HG03097 (cell line): ENCODE results near the gene PLA2G10.
A peak's percentile ranks its signal among the peaks of the same experiment; 100 is the strongest.
"Not testable (repeated sequence)": the region's sequence is repeated elsewhere in the genome, so short reads cannot be mapped to it uniquely, and the experiment has no call there.

Experiments
- ATAC-seq: cut with Tn5 transposase; IDR thresholded peaks from one replicate; pipeline ENCODE4 v1.9.1; 2021; ENCODE audit not compliant: unreplicated experiment, low FRiP score

PLA2G10 gene

DNA sequence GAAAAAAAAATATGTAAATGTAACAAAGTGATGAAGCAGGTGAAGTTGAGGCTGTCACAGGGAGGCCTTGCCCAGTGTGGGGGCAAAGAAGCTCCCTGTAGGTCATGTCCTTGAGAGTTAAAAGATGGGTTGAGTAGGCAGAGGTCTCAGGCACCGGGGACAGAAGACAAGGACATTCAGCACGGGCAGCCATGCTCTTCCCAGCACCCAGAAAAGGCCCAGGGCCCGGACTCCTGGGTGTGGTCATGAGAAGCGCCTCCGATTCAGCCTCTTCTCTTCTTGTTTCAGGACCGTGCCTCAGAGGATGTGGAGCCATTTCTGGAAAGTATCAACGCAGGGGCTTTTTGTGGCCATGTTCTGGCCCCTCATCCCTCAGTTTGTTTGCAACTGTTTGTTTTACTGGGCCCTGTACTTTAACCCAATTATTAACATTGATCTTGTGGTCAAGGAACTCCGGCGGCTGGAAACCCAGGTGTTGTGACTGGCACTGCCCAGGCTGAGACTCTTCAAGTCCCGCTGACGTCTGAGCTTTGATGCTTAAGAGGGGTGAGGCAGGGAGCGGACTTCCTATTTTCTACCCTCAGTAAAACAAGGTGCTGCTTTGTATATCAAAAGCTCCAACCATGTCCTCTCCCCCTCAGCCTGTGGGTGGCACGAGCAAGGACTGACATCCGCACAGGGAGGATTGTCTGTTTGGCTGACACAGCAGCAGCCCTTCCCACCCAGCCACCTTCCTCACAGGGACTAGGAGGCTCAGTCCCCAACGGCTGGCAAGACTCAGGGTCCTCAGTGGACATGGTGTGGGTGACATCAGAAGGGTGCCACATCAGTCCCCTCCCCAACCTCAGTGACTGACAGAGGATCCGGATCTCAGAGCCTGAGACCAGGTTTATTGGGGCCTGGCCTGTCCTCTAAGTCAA, 26.5 kb downstream of the PLA2G10 start:
- ATAC-seq = no peak

DNA sequence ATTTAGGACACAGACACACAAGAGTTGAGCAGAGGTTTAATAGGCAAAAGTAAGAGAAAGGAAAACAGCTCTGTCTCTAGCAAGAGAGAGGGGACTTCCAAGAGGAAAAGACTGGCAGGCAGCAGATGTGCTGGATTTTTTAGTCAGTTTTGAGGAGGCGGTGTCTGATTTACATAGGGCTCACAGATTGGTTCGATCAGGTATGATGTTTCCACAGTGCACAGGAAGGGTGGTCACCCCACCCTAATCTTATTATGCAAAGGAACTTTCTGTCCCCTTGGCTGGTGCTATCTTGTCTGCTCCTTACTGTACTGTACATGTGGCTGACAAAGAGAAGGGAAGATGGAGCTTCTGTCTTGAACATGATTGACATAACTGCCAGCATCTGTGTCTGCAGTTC, 36.0 kb downstream of the PLA2G10 start:
- ATAC-seq = peak; percentile 73

DNA sequence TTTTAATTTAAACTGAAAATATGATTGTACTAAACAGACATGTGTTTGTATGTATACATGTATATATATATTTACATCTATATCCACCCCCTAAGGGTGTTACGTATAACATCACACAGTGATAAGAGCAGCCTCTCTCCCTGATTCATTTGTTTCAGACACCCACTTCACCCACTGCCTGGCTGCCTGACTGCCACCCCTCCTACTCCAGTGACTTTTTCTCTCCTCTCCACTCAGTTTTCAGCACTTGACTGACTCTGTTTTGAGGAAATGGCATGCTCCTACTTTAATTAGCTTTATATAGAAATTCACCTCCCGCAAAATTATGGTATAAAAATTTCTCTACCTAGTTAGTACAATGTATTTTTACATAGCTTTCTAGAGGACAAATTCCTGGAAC, 41.4 kb downstream of the PLA2G10 start:
- no peak for ATAC-seq

DNA sequence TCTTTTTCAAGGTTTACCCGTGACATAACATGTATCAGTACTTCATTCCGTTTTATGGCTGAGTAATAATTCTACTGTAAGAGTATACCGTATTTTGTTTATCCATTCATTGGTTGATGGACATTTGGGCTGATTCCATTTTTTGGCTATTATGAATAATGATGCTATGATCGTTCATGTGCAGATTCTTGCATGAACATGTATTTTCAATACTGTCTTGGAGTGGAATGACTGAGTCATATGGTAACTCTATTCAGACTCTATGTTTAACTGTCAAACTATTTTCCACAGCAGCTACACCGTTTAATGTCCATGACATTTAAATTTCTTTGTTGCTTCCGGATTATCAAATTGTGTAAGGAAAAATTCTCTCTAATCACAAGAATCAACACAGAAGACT, 43.5 kb downstream of the PLA2G10 start:
- ATAC-seq = no peak

DNA sequence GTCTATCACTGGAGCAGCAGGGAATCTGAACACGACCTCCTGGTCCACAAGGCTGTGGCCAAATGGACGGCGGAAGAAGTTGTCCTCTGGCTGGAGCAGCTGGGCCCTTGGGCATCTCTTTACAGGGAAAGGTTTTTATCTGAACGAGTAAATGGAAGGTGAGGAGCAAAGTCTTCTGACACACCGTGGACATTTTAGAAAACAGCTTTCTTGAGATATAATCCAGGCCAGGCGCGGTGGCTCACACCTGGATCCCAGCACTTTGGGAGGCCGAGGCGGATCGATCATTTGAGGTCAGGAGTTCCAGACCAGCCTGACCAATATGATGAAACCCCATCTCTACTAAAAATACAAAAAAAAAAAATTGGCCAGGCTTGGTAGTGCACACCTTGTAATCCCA, 44.3 kb downstream of the PLA2G10 start:
- no peak for ATAC-seq

DNA sequence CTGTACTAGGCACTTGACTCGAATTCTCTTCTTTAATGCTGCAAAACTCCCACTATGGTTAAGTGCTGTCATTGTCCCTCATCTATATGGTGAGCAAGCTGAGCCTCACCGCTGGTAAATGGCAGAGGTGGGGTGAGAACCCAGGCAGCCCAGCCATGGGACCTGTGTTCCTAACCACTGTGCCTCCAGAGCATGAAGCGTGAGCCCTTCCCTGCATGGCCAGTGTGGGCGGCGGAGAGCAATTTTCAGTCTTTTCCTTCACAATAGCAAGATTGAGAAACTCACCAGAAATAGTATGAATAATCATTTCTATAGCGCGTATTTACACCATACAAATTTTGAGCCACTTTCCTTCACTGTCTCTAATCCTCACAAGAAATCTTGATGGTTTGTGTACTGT, 52.2 kb downstream of the PLA2G10 start:
- no peak for ATAC-seq

DNA sequence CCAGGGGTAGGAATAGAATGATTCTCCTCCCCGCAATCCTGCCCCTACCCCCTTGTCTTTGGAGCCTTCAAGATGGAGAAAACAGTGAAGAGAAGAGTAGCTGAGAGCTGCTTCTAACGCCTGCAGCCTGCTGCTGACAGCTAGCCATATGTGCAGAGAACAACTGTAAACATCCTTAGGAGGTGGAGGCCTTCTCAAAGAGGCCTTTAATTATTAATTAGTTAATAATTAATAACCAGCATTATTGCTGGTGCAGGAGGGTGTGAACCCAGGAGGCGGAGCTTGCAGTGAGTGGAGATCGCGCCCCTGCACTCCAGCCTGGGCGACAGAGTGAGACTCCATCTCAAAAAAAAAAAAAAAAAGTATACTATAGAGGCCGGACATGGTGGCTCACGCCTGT, 52.9 kb downstream of the PLA2G10 start:
- ATAC-seq = no peak

DNA sequence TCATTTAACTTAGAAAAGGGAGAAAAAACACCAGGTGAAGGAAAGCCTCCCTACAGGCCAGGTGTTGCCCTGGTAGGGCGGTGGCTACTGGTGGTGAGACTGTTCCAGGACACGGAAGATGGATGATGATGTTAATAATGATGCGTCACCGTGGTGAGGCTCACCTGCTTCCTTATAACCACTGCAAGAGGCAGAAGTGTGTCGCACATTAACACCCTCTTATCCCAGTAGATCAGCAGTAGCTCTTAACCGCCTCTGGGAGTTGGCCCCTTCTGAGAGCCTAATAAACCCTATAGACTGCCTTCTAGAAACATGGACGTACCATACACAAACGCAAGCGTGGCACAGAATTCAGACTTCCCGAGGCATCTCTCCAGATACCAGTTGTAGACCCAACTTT, 53.6 kb downstream of the PLA2G10 start:
- no peak for ATAC-seq

DNA sequence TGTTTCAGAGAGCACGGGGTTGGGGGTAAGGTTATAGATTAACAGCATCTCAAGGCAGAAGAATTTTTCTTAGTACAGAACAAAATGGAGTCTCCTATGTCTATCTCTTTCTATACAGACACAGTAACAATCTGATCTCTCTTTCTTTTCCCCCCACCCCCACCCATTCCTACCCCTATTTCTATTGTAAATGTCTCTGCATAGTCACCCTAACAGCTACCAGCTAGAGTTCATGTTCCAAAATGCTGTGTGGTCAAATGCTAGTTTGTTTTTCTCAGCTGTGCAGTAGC, 57.2 kb downstream of the PLA2G10 start:
- not testable (repeated sequence) for ATAC-seq

DNA sequence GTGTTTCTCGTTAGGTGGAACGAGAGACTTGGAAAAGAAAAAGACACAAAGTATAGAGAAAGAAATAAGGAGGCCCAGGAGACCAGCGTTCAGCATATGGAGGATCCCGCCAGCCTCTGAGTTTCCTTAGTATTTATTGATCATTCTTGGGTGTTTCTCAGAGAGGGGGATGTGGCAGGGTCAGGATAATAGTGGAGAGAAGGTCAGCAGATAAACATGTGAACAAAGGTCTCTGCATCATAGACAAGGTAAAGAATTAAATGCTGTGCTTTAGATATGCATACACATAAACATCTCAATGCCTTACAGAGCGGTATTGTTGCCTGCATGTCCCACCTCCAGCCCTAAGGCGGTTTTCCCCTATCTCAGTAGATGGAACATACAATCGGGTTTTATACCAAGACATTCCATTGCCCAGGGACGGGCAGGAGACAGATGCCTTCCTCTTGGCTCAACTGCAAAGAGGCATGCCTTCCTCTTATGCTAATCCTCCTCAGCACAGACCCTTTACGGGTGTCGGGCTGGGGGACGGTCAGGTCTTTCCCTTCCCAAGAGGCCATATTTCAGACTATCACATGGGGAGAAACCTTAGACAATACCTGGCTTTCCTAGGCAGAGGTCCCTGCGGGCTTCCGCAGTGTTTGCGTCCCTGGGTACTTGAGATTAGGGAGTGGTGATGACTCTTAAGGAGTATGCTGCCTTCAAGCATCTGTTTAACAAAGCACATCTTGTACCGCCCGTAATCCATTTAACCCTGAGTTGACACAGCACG, 57.7 kb downstream of the PLA2G10 start:
- ATAC-seq = not testable (repeated sequence)

DNA sequence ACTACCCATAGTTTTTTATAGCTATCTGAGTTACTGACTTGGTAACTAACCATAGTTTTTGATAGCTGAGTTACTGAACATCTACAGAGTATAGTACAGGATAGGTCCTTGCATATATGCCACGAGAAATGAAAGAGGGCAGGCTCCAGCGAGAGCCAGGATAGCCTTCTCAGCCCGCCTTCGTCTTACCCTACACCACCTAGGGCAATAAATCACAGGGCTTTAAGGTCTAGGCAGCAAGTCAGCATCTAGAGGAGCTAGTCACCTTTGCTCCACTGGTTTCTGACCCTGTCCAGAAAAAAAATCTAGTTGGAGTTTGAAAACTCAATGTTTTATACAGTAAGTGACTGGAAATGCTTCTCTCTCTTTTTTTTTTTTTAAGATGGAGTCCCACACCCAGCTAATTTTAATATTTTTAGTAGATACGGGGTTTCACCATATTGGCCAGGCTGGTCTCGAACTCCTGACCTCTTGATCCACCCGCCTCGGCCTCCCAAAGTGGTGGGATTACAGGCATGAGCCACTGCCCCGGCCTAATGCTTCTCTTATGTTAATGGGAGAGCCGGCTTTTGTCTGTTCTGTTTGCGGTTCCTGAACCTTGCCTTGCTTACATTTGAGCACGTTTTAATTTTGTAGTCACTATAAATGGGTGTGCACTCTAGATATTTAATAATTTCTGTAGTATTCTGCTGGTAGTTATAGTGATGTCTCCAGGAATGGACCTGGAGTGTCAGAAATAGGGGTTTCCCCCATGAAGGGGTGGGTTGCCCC, 58.5 kb downstream of the PLA2G10 start:
- no peak for ATAC-seq

DNA sequence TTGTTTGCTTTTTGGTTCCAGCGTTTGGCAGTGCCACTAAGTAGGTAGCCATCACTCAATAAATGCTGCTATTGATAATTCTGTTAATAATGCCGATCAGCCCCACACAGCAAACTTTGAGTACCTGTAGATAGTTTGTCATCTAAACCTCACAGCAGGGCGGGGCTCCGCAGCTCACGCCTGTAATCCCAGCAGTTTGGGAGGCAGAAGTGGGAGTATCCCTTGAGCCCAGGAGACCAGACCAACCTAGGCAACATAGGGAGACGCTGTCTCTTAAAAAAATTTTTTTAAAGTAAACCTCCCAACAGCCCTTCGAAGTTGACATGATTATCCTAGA, 59.8 kb downstream of the PLA2G10 start:
- ATAC-seq = no peak

DNA sequence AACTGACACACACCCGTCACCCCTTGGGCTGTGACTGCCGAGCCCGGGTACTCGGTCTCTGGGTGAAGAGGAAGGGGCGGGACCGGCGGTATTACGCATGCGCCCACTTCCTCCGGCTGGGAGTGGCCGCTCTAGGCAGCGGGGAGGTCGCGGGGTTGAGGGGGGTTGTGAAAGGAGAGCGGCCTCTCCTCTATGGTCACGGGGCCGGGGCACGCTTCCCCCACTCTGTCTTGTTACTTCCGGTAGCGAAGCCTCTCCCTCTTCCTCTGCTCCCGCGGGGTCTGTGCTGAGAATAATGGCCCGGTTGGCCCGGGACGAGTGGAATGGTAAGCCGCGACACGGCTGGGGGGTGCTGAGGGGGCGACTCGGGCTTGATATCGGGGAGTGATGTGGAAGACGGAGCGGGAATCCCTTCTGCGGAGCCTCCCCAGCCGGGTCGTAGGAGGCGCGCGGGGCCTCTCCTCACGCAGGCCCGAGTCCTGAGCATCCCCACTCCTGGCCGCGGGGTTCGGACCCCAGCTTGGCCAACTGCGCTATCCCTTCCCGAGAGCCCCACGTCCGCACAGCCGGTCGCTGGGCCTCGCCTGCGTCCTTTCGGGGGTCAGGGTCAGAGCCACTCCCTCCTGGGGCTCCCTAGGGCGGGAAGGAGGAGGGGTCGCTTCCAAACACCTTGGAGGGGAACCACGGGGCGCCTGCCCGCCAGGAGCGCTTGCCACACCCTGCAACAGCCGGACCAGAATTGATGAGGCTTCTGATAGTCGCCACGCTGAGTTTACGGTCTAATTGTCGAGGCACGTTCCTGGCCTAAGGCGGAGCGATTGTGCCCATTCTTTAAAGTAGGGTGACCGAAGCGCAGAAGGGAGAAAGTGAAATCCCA, 61.2 kb downstream of the PLA2G10 start, which contains the start of gene BFAR:
BFAR (plus strand) TSS at position 259 of the 877 bp plus-strand sequence. CDS start 11,396 bp downstream, outside the sequence.
- peak; percentile 65 for ATAC-seq

DNA sequence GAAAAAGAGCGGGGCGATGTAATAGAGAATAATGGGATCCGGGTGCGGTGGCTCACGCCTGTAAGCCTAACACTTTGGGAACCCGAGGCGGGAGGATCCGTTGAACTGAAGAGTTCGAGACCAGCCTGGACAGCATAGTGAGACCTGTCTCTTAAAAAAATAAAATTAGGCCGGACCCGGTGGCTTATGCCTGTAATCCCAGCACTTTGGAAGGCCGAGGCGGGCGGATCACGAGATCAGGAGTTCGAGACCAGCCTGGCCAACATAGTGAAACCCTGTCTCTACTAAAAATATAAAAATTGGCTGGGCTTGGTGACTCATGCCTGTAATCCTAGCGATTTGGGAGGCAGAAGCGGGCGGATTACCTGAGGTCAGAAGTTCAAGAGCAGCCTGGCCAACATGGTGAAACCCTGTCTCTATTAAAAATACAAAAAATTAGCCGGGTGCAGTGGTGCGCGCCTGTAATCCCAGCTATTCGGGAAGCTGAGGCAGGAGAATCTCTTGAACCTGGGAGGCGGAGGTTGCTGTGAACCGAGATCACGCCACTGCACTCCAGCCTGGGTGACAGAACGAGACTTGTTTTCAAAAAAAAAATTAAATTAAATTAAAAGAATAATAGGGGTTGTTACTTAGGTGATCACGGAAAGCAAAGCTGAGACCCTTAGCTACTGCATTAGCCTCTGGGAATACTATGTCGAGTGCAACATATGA, 63.3 kb downstream of the PLA2G10 start:
- not testable (repeated sequence) for ATAC-seq

DNA sequence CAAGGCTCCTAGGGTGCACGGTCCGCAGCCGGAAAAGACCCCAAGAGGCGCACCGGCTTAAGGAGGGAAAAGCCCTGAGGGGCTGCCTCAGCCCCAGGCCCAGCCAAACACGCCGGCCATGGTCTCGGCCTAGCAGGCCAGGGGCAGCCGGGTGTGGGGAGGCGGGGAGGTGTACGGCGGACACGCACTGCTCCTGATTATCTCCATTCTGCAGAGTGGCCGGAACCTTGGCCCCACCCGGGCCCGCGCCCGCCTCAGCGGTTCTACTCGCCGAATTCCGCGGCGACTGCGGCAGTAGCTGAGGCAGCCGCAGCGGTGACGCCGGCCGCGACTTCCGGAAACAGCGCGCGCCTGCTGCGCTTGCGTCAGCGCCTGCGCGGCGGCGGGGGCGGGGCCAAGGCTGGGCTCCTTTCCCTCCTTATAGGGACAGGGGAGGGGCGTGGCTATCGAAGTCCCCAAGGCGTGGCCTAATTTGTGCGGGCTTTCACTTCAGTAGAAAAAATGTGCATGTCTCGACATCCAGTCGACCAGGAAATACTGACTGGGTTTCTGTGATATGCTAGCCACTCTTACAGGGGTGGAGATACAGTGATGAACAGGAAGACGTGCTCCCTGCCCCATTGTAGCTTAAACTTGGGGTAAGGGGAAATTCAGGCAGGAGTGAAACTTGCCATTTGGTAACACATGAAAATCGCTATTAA, 64.0 kb downstream of the PLA2G10 start, which contains the start of gene PARN:
PARN (minus strand) TSS at position 342 of the 701 bp plus-strand sequence; CDS start at position 207, 135 bp downstream.
- peak; percentile 49 for ATAC-seq

DNA sequence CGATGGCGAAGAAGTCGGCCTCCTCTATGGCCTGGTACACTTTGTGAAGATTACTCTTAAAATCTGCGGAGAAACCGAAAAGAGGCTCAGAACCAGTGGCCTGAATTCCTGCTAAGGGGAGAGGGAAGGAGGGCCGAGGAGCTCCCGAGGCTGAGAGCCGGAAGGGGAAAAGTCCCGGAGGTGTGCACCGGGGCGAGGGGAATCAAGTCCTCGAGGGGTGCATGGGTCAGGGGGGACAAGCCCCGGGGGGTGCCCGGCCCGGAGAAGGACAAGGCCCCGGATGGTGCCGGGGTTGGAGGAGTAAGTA, 64.5 kb downstream of the PLA2G10 start:
- ATAC-seq = peak; percentile 3

DNA sequence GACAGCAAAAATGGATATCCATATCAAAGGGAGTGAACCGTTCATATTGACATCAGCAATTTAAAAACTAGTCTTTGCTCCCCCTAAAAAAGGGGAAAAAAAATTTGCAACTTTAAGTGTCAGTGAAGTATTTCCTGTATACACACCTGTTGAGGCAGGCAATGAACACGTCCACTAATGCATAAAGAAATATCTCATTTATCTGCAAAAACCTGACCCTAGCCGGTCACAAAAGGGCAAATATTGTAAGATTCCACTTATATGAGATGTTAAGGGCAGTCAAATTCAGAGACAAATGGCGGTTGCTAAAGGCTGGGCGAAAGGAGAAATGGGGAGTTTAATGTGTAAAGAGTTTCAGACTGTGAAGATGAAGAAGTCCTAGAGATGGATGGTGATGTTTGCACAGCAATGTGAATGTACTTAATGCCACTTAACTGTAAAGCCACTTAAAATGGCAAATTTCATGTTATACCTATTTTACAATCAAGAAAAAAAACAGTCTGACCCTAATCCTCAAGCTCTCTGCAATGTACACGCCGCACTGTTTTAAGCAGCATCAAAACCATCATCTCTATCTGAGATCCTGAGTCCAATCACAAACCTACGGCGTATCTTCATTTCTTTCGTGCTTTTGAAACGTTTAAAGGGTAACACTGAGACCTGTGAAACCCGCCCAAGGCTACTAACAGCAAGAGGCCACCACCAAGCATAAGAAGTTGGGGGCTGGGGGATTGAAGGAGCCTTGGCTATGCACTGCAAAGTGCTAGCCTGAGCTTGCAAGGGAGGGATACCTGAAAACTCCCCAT, 65.1 kb downstream of the PLA2G10 start:
- no peak for ATAC-seq

DNA sequence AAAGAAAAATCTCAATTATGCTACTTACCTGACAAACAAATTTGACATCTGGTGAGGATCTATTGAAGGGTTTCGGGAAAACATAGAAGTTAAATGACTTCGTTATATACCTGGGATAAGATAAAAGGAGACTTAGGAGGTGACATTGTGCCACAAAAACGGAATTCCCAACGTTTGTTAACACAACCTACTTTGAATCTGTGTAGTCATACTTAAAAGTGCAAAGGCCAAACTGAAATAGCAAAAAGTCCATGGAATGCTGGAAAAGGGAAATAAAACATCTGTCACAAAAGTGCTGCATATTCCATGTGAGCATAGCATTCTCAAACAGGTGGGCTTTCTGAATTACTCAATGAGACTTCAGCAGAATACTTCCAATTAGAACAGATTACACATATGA, 67.0 kb downstream of the PLA2G10 start:
- no peak for ATAC-seq
